GM12878 (cell line): ENCODE data around the gene LRRC37B. TPM values are rescaled to one million over a fixed set of nuclear protein-coding genes. Genes with fewer than 3 reads are reported as not detected.
"Not testable (repeated sequence)": the region's sequence is repeated elsewhere in the genome, so short reads cannot be mapped to it uniquely, and the experiment has no call there.

Experiments
- ATAC-seq: fragments of 200-7000 bp; cut with Tn5 transposase; 3 replicates; pipeline ENCODE4 v1.9.1; 2020; ENCODE audit warnings: mild to moderate bottlenecking, moderate library complexity
- BruUV-seq: library from RNA; stranded (reverse); fragments of 400-500 nt; replicated peaks from 2 replicates; lab custom pipeline; 2021; lab: Mats Ljungman, UMichigan
- CTCF ChIA-PET: fragments of 300-600 bp; sonication (Branson Sonifier 250); formaldehyde crosslinking; extraction: SDS; loops from one replicate; lab custom pipeline; 2021; ENCODE audit warnings: inconsistent platforms; lab: Yijun Ruan, JAX
- POLR2A ChIA-PET: fragments of 350-600 bp; formaldehyde crosslinking; extraction: SDS; loops from one replicate; lab custom pipeline; 2021; ENCODE audit warnings: inconsistent platforms; lab: Charles Lee
- RAD21 ChIA-PET: fragments of 300-600 bp; sonication (Branson Sonifier 250); formaldehyde crosslinking; loops from one replicate; lab custom pipeline; 2023; ENCODE audit warnings: antibody characterized with exemption; ENCODE audit not compliant: unreplicated experiment; lab: Charles Lee
- SMC1A ChIA-PET: fragments of 300-600 bp; sonication (Branson Sonifier 250); formaldehyde crosslinking; loops from one replicate; lab custom pipeline; 2023; ENCODE audit not compliant: unreplicated experiment, uncharacterized antibody; lab: Charles Lee
- DNase-seq: peaks from one replicate; pipeline ENCODE4 v3.0.0-alpha.2; 2011; ENCODE audit warnings: low read depth, low spot score
- FAIRE-seq: peaks from 3 replicates; lab custom pipeline; 2011; peaks lifted over from hg19 to GRCh38; lab: Jason Lieb, UNC
- H2AFZ ChIP-seq: 2 replicates; pipeline ENCODE4 v1.6.0; 2011; ENCODE audit warnings: low read depth, low read length, control low read depth; ENCODE audit not compliant: control insufficient read depth
- H3K27ac ChIP-seq: 2 replicates; pipeline ENCODE4 v1.5.1; 2011; ENCODE audit warnings: control low read depth; ENCODE audit not compliant: control insufficient read depth, insufficient read depth
- H3K27me3 ChIP-seq, 2 experiments: replicated peaks in 1 of 2; 2 replicates each; pipeline versions ENCODE4 v1.6.0 to v1.6.1; 2011; ENCODE audit warnings: low read length in 1 of 2; ENCODE audit not compliant: control insufficient read depth in 2 of 2, insufficient read depth in 2 of 2
- H3K36me3 ChIP-seq, 2 experiments: 2 replicates each; pipeline ENCODE4 v1.5.1; 2011; ENCODE audit warnings: low read length in 1 of 2; ENCODE audit not compliant: control insufficient read depth in 2 of 2, insufficient read depth in 2 of 2
- H3K4me1 ChIP-seq: 2 replicates; pipeline ENCODE4 v1.6.1; 2011; ENCODE audit warnings: mild to moderate bottlenecking, low read length, moderate library complexity, mixed read lengths; ENCODE audit not compliant: control insufficient read depth, insufficient read depth
- H3K4me2 ChIP-seq: 2 replicates; pipeline ENCODE4 v1.6.0; 2011; ENCODE audit warnings: control low read depth; ENCODE audit not compliant: control insufficient read depth, insufficient read depth
- H3K4me3 ChIP-seq: fragments of 200-600 bp; sonication (generic); 2 replicates; pipeline ENCODE4 v1.5.1; 2016
- H3K79me2 ChIP-seq: 2 replicates; pipeline ENCODE4 v1.6.0; 2011; ENCODE audit warnings: low read length; ENCODE audit not compliant: control insufficient read depth, insufficient read depth
- H3K9ac ChIP-seq: 2 replicates; pipeline ENCODE4 v1.8.0; 2011; ENCODE audit warnings: low read length, control low read depth, mixed read lengths; ENCODE audit not compliant: control insufficient read depth, insufficient read depth
- H3K9me3 ChIP-seq: replicated peaks from 3 replicates; pipeline ENCODE4 v1.5.1; 2011; ENCODE audit warnings: mild to moderate bottlenecking, low read length; ENCODE audit not compliant: control insufficient read depth, insufficient read depth
- H4K20me1 ChIP-seq: 2 replicates; pipeline ENCODE4 v1.6.0; 2011; ENCODE audit not compliant: control insufficient read depth, insufficient read depth
- WGBS: methylation state at CpG from one replicate; pipeline ENCODE4 v1.1.6; 2016; ENCODE audit warnings: low lambda C conversion rate; ENCODE audit not compliant: insufficient replicate concordance, insufficient coverage; ENCODE audit errors: missing lambda C conversion rate; 5-methylcytosine and 5-hydroxymethylcytosine counted together
- in situ Hi-C: fragments of 300-500 bp; cut with MboI; formaldehyde crosslinking; loops from 9 replicates; pipeline ENCODE4 v1.14.3; 2018; ENCODE audit warnings: mixed read lengths
- intact Hi-C: fragments of 100-400 bp; cut with micrococcal nuclease; formaldehyde crosslinking; loops from one replicate; pipeline ENCODE4 v1.14.2; 2022; ENCODE audit not compliant: unreplicated experiment
- polyA plus RNA-seq, 11 experiments: library from polyadenylated mRNA; depleted of rRNA in 4 of 11; unstranded in 6 of 11; stranded (reverse) in 5 of 11; fragments of >200 nt; fragmentation: Nextera tagmentation in 4 of 11; fragmentation: Illumina TruSeq in 1 of 11; extraction: Ambion mirVana in 4 of 11; extraction: Trizol in 1 of 11; gene quantifications; 1 replicate in 1 of 11; 2 replicates in 10 of 11; pipeline versions ENCODE4 v1.2.1 to v1.2.3, GENCODE V29; 2011 to 2016; ENCODE audit warnings: inconsistent platforms in 2 of 11, missing spikeins in 2 of 11, low read depth in 1 of 11
- total RNA-seq, 4 experiments: library from RNA; depleted of rRNA in 3 of 4; stranded (reverse); fragments of >200 nt in 3 of 4; fragmentation: Illumina TruSeq in 1 of 4; extraction: Trizol in 1 of 4; gene quantifications; 2 replicates each; pipeline versions ENCODE4 v1.2.1 to v1.2.3, GENCODE V29; 2013 to 2021

Gene LRRC37B
- total and polyA plus RNA-seq, 10 of the 15 experiments (the other 5 are each of a cell fraction or from before 2014, with no cell fraction given): 3.2 to 25.7 (median 9.2) TPM

- H3K27ac ChIP-seq, H3K4me2 ChIP-seq, POLR2A ChIA-PET, H3K79me2 ChIP-seq, ATAC-seq, H3K9ac ChIP-seq, in situ Hi-C loops, H2AFZ ChIP-seq, CTCF ChIA-PET, H3K36me3 ChIP-seq, H3K4me3 ChIP-seq, H3K9me3 ChIP-seq, H3K27me3 ChIP-seq, H3K4me1 ChIP-seq, H4K20me1 ChIP-seq, DNase-seq, intact Hi-C loops, FAIRE-seq, BruUV-seq: not testable (repeated sequence)
- RAD21 ChIA-PET: interaction anchor here (0.6 kb wide), 1 partner anchor 103 kb away, joined by 3 read pairs; no protein-coding TSS in a partner anchor
- SMC1A ChIA-PET: interaction anchor here (0.7 kb wide), 1 partner anchor 552 kb away, joined by 3 read pairs; no protein-coding TSS in a partner anchor
- 77% methylated on average over 4 of the region's 4 CpGs for WGBS
These were observed 79.7 kb downstream of the LRRC37B start for GRCh38 chr17:32086833-32087232.

GRCh38 chr17:32092062-32092461 lies 84.9 kb downstream of the LRRC37B start:
- H3K4me2 ChIP-seq, in situ Hi-C loops, H3K27me3 ChIP-seq, H3K27ac ChIP-seq, intact Hi-C loops, H3K4me1 ChIP-seq, BruUV-seq, RAD21 ChIA-PET, POLR2A ChIA-PET, H3K79me2 ChIP-seq, DNase-seq, H3K9ac ChIP-seq, H3K4me3 ChIP-seq, H3K9me3 ChIP-seq, ATAC-seq, SMC1A ChIA-PET, H2AFZ ChIP-seq, H4K20me1 ChIP-seq, FAIRE-seq, CTCF ChIA-PET, H3K36me3 ChIP-seq: not testable (repeated sequence)
- 50% methylated on average over 1 of the region's 1 CpG for WGBS
